ENCODE data around the gene OCIAD1. TPM values are rescaled to one million over a fixed set of nuclear protein-coding genes. Genes with fewer than 3 reads are reported as not detected.

The OCIAD1 gene
- total RNA-seq, 1 experiment from 2014 or later: 61.0 TPM

GRCh38 chr4:48801016-48801715 is 29.7 kb upstream of the OCIAD1 start:
- Histone ChIP-seq H3K4me1 (ENCODE audit: insufficient read depth, low read length) (peaks cover 36% of the 10 kb centered on the region), H3K9ac (ENCODE audit: low read length) (0 out of 2 replicates have a peak overlapping the region, but pooled peaks have one; percentile 10), H2AFZ (ENCODE audit: low read length) (no peak overlapping the region), H3F3A (ENCODE audit: low read length, unreplicated experiment) (no peaks in the 10 kb centered on the region), H3K27me3 (ENCODE audit: low read length) (no peaks in the 10 kb centered on the region), H3K9me3 (ENCODE audit: low read length) (no peaks in the 10 kb centered on the region), H3K9me2 (replicated peaks; ENCODE audit: low read length) (no peaks in the 10 kb centered on the region), H3K36me3 (ENCODE audit: low read depth, low read length) (no peaks in the 10 kb centered on the region), H3K4me2 (ENCODE audit: low read length) (peak overlapping the region; percentile 78; the same call in 1 of the 2 replicates), H3K27ac (ENCODE audit: low read length) (peak overlapping the region; percentile 92), H3K79me2 (ENCODE audit: low read length) (no peaks in the 10 kb centered on the region), H3K4me3 (ENCODE audit: low read length) (no peak overlapping the region), H4K20me1 (ENCODE audit: low read length) (no peaks in the 10 kb centered on the region)
- POLR2A ChIA-PET (ENCODE audit: unreplicated experiment): no interaction called here
- CTCF ChIA-PET: no interaction called here
- no TSS peak for BruUV-seq (replicated peaks)
- intact Hi-C loops (cut with micrococcal nuclease): no loop called here
- peak; percentile 25 for ATAC-seq
- TF ChIP-seq EZH2phosphoT487 (IDR thresholded peaks at IDR 0.05; ENCODE audit: borderline replicate concordance, low read length) (no peak), EZH2 (IDR thresholded peaks at IDR 0.05; ENCODE audit: low read length, unreplicated experiment) (no peak), CTCF (conservative IDR thresholded peaks at IDR 0.05; ENCODE audit: low read depth, low read length) (no peak)
- DNase-seq: no peak

GRCh38 chr4:48804584-48805301 is 26.1 kb upstream of the OCIAD1 start:
- Histone ChIP-seq H3K9ac (ENCODE audit: low read length) (no peak overlapping the region), H3K4me1 (ENCODE audit: insufficient read depth, low read length) (peaks cover 19% of the 10 kb centered on the region), H3F3A (ENCODE audit: low read length, unreplicated experiment) (no peaks in the 10 kb centered on the region), H3K27me3 (ENCODE audit: low read length) (no peaks in the 10 kb centered on the region), H3K9me3 (ENCODE audit: low read length) (no peaks in the 10 kb centered on the region), H3K36me3 (ENCODE audit: low read depth, low read length) (no peaks in the 10 kb centered on the region), H2AFZ (ENCODE audit: low read length) (no peak overlapping the region), H3K9me2 (replicated peaks; ENCODE audit: low read length) (no peaks in the 10 kb centered on the region), H4K20me1 (ENCODE audit: low read length) (no peaks in the 10 kb centered on the region), H3K4me3 (ENCODE audit: low read length) (no peak overlapping the region), H3K79me2 (ENCODE audit: low read length) (no peaks in the 10 kb centered on the region), H3K4me2 (ENCODE audit: low read length) (no peak overlapping the region), H3K27ac (ENCODE audit: low read length) (no peak overlapping the region)
- DNase-seq (no peak), ATAC-seq (no peak)
- TF ChIP-seq CTCF (conservative IDR thresholded peaks at IDR 0.05; ENCODE audit: low read depth, low read length) (no peak), EZH2 (IDR thresholded peaks at IDR 0.05; ENCODE audit: low read length, unreplicated experiment) (no peak), EZH2phosphoT487 (IDR thresholded peaks at IDR 0.05; ENCODE audit: borderline replicate concordance, low read length) (no peak)
- ChIA-PET CTCF (no interaction called here), POLR2A (ENCODE audit: unreplicated experiment) (no interaction called here)
- BruUV-seq (replicated peaks): no TSS peak
- intact Hi-C loops (cut with micrococcal nuclease): no loop called here

GRCh38 chr4:48812866-48813265 is 18.0 kb upstream of the OCIAD1 start:
- Histone ChIP-seq H3F3A (ENCODE audit: low read length, unreplicated experiment) (no peaks in the 10 kb centered on the region), H3K4me1 (ENCODE audit: insufficient read depth, low read length) (peaks cover 10% of the 10 kb centered on the region), H3K27ac (ENCODE audit: low read length) (no peak overlapping the region), H3K27me3 (ENCODE audit: low read length) (no peaks in the 10 kb centered on the region), H3K4me3 (ENCODE audit: low read length) (no peak overlapping the region), H3K9ac (ENCODE audit: low read length) (no peak overlapping the region), H4K20me1 (ENCODE audit: low read length) (no peaks in the 10 kb centered on the region), H3K36me3 (ENCODE audit: low read depth, low read length) (no peaks in the 10 kb centered on the region), H3K9me3 (ENCODE audit: low read length) (no peaks in the 10 kb centered on the region), H3K4me2 (ENCODE audit: low read length) (no peak overlapping the region), H2AFZ (ENCODE audit: low read length) (no peak overlapping the region), H3K9me2 (replicated peaks; ENCODE audit: low read length) (no peaks in the 10 kb centered on the region), H3K79me2 (ENCODE audit: low read length) (no peaks in the 10 kb centered on the region)
- CTCF ChIA-PET: no interaction called here
- TF ChIP-seq EZH2phosphoT487 (IDR thresholded peaks at IDR 0.05; ENCODE audit: borderline replicate concordance, low read length) (no peak), CTCF (conservative IDR thresholded peaks at IDR 0.05; ENCODE audit: low read depth, low read length) (no peak), EZH2 (IDR thresholded peaks at IDR 0.05; ENCODE audit: low read length, unreplicated experiment) (no peak)
- POLR2A ChIA-PET (ENCODE audit: unreplicated experiment): no interaction called here
- BruUV-seq (replicated peaks): no TSS peak
- DNase-seq: no peak
- intact Hi-C loops (cut with micrococcal nuclease): no loop called here
- ATAC-seq: no peak
